ENCODE data around the gene PGAP2.

DNA sequence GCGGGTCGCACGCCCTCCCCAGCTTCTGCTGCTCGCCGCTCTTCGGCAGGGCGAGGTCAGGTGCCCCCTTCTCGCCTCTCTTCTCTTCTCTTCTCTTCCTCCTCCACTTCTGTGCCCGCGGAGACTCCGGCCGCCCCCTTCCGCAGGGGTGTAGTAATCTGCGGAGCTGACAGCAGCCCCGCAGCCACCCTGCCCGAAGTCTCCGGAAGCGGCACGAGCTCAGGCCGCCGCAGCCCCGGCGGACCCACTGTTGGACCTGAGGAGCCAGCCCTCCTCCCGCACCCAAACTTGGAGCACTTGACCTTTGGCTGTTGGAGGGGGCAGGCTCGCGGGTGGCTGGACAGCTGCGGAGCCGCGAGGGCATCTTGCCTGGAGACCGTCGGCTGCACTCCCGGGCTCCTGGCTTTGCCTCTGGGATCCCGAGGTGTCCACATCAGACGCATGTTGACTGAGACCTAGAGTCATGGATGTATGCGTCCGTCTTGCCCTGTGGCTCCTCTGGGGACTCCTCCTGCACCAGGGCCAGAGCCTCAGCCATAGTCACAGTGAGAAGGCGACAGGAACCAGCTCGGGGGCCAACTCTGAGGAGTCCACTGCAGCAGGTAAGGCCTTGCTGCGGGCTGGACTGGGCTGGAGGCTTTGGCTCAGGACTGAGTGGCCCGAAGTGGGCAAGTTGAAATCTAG, 47.6 kb downstream of the PGAP2 start:
- TF ChIP-seq, protein P1, sequence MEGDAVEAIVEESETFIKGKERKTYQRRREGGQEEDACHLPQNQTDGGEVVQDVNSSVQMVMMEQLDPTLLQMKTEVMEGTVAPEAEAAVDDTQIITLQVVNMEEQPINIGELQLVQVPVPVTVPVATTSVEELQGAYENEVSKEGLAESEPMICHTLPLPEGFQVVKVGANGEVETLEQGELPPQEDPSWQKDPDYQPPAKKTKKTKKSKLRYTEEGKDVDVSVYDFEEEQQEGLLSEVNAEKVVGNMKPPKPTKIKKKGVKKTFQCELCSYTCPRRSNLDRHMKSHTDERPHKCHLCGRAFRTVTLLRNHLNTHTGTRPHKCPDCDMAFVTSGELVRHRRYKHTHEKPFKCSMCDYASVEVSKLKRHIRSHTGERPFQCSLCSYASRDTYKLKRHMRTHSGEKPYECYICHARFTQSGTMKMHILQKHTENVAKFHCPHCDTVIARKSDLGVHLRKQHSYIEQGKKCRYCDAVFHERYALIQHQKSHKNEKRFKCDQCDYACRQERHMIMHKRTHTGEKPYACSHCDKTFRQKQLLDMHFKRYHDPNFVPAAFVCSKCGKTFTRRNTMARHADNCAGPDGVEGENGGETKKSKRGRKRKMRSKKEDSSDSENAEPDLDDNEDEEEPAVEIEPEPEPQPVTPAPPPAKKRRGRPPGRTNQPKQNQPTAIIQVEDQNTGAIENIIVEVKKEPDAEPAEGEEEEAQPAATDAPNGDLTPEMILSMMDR (IDR thresholded peaks at IDR 0.05) = no peak
- TF ChIP-seq, protein P2, sequence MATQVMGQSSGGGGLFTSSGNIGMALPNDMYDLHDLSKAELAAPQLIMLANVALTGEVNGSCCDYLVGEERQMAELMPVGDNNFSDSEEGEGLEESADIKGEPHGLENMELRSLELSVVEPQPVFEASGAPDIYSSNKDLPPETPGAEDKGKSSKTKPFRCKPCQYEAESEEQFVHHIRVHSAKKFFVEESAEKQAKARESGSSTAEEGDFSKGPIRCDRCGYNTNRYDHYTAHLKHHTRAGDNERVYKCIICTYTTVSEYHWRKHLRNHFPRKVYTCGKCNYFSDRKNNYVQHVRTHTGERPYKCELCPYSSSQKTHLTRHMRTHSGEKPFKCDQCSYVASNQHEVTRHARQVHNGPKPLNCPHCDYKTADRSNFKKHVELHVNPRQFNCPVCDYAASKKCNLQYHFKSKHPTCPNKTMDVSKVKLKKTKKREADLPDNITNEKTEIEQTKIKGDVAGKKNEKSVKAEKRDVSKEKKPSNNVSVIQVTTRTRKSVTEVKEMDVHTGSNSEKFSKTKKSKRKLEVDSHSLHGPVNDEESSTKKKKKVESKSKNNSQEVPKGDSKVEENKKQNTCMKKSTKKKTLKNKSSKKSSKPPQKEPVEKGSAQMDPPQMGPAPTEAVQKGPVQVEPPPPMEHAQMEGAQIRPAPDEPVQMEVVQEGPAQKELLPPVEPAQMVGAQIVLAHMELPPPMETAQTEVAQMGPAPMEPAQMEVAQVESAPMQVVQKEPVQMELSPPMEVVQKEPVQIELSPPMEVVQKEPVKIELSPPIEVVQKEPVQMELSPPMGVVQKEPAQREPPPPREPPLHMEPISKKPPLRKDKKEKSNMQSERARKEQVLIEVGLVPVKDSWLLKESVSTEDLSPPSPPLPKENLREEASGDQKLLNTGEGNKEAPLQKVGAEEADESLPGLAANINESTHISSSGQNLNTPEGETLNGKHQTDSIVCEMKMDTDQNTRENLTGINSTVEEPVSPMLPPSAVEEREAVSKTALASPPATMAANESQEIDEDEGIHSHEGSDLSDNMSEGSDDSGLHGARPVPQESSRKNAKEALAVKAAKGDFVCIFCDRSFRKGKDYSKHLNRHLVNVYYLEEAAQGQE (IDR thresholded peaks at IDR 0.05; ENCODE audit: insufficient read depth in 1 of 2, low read depth in 2 of 2, low read length in 1 of 2) = no peak
- no peak for TF ChIP-seq TCF7L2 (IDR thresholded peaks at IDR 0.05; ENCODE audit: low read depth, low read length)
- TF ChIP-seq POLR2AphosphoS5 (IDR thresholded peaks at IDR 0.05; ENCODE audit: low read depth, low read length) = no peak; the same call in 1 of the 2 replicates
- TF ChIP-seq SIN3A (IDR thresholded peaks at IDR 0.05; ENCODE audit: borderline replicate concordance, insufficient read depth, low read depth, low read length) = 0 out of 2 replicates have a peak, but pooled peaks have one; percentile 38

All from Panc1 (cell line).